Stimulated activated CD8-positive, alpha-beta memory T cell treated with anti-CD3 and anti-CD28 coated beads, Interleukin-12 subunit alpha, Interleukin-12 subunit beta, amount 100 ng/mL, for 24 hours (primary cell): ENCODE measurements around the gene YES1.
A peak's percentile ranks its signal among the peaks of the same experiment; 100 is the strongest.

Experiments used
- DNase-seq: peaks from one replicate; pipeline ENCODE4 v3.0.0-alpha.2; 2020; ENCODE audit errors: extremely low read depth

YES1 gene

GRCh38 chr18:811892-812375, at the start of gene YES1:
Gene YES1, minus strand, starts transcription at chr18:812242. Its CDS starts 55,415 bp downstream, at chr18:756827.
- DNase-seq = no peak

GRCh38 chr18:857986-858385, 45.9 kb upstream of the YES1 start:
- DNase-seq = no peak

- DNase-seq = no peak
Observed at GRCh38 chr18:853471-853870, 41.4 kb upstream of the YES1 start.

GRCh38 chr18:850960-851359, 38.9 kb upstream of the YES1 start:
- DNase-seq = no peak

- no peak for DNase-seq
Observed at GRCh38 chr18:849021-849420, 37.0 kb upstream of the YES1 start.

GRCh38 chr18:848062-848861, 36.2 kb upstream of the YES1 start:
- no peak for DNase-seq

GRCh38 chr18:845152-845819, 33.2 kb upstream of the YES1 start:
- DNase-seq = no peak

GRCh38 chr18:841647-842370, 29.8 kb upstream of the YES1 start:
- DNase-seq = no peak

- DNase-seq = no peak
Observed at GRCh38 chr18:840516-840915, 28.5 kb upstream of the YES1 start.

- DNase-seq = no peak
Observed at GRCh38 chr18:840023-840408, 28.0 kb upstream of the YES1 start.

- DNase-seq = peak; percentile 53
Observed at GRCh38 chr18:839224-840022, 27.4 kb upstream of the YES1 start.

- DNase-seq = no peak
Observed at GRCh38 chr18:837922-838321, 25.9 kb upstream of the YES1 start.

GRCh38 chr18:834082-834720, 22.2 kb upstream of the YES1 start:
- DNase-seq = no peak

GRCh38 chr18:833197-833596, 21.2 kb upstream of the YES1 start:
- no peak for DNase-seq

- DNase-seq = no peak
Observed at GRCh38 chr18:832085-832681, 20.1 kb upstream of the YES1 start.

- no peak for DNase-seq
Observed at GRCh38 chr18:830315-830901, 18.4 kb upstream of the YES1 start.

GRCh38 chr18:829432-829831, 17.4 kb upstream of the YES1 start:
- DNase-seq = no peak

GRCh38 chr18:827093-827677, 15.1 kb upstream of the YES1 start:
- DNase-seq = no peak

GRCh38 chr18:825891-826585, 14.0 kb upstream of the YES1 start:
- no peak for DNase-seq
